ENCODE data around the gene PPP1R18.

- TF ChIP-seq CTCF (conservative IDR thresholded peaks at IDR 0.05; ENCODE audit: low read length) (no peak), EZH2phosphoT487 (IDR thresholded peaks at IDR 0.05; ENCODE audit: borderline replicate concordance, low read depth, low read length) (no peak)
These were observed 39.8 kb downstream of the PPP1R18 start, which contains the start of gene C6orf136 for GRCh38 chr6:30646450-30647241.
